ENCODE data around the gene NBEAL2.
A peak's percentile ranks its signal among the peaks of the same experiment; 100 is the strongest.

NBEAL2 gene, protein sequence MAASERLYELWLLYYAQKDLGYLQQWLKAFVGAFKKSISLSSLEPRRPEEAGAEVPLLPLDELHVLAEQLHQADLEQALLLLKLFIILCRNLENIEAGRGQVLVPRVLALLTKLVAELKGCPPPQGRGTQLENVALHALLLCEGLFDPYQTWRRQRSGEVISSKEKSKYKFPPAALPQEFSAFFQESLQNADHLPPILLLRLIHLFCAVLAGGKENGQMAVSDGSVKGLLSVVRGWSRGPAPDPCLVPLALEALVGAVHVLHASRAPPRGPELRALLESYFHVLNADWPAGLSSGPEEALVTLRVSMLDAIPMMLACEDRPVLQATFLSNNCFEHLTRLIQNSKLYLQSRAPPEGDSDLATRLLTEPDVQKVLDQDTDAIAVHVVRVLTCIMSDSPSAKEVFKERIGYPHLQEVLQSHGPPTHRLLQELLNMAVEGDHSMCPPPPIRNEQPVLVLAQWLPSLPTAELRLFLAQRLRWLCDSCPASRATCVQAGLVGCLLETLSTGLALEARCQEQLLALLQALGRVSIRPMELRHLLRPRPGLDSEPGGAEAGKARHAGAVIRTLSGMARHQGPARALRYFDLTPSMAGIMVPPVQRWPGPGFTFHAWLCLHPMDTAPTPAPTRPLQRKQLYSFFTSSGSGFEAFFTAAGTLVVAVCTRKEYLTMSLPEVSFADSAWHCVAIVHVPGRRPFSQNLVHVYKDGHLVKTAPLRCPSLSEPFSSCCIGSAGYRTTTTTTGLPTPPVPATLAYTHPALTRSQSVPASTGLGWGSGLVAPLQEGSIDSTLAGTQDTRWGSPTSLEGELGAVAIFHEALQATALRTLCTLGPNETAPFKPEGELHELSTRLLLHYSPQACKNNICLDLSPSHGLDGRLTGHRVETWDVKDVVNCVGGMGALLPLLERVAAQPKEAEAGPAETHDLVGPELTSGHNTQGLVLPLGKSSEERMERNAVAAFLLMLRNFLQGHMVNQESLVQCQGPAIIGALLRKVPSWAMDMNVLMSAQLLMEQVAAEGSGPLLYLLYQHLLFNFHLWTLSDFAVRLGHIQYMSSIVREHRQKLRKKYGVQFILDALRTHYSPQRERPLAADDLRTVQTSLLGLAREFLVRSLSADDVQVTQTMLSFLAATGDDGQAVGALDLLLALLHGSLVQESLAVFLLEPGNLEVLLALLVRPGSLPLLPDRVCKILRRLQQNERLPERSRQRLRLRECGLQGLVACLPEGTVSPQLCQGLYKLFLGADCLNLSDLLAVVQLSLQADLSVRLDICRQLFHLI (N-terminal part only)

GRCh38 chr3:46978985-46979944 is at the start of gene NBEAL2:
Gene NBEAL2 (plus strand): TSS chr3:46979666. CDS start chr3:46979862, 196 bp downstream.
- no peaks in the 10 kb centered on the region for H3K36me3 ChIP-seq (ENCODE audit: control insufficient read depth, insufficient read depth, low read length)
- H3K4me1 ChIP-seq (ENCODE audit: control insufficient read depth, insufficient read depth, low read length), result peaks cover 27% of the 10 kb centered on the region
- peak within 1 kb of the TSS; percentile 19; the same call in 1 of the 2 replicates for H3K27ac ChIP-seq (ENCODE audit: low read depth, low read length)
- H3K4me3 ChIP-seq (ENCODE audit: low read depth, low read length), result peak within 1 kb of the TSS; percentile 80
- H3K9ac ChIP-seq (ENCODE audit: low read length), result peak within 1 kb of the TSS; percentile 85
- H3K27me3 ChIP-seq (ENCODE audit: control insufficient read depth, insufficient read depth, low read length), result peaks cover 9% of the 10 kb centered on the region; the same call in 1 of the 2 replicates
- no peaks in the 10 kb centered on the region for H3K9me3 ChIP-seq (ENCODE audit: control insufficient read depth, insufficient read depth, low read depth, low read length)

- H3K4me3 ChIP-seq (ENCODE audit: low read depth, low read length), result no peak overlapping the region
- H3K27me3 ChIP-seq (ENCODE audit: control insufficient read depth, insufficient read depth, low read length), result no peaks in the 10 kb centered on the region
- H3K27ac ChIP-seq (ENCODE audit: low read depth, low read length), result no peak overlapping the region; the same call in 1 of the 2 replicates
- no peak overlapping the region for H3K9ac ChIP-seq (ENCODE audit: low read length)
- H3K9me3 ChIP-seq (ENCODE audit: control insufficient read depth, insufficient read depth, low read depth, low read length), result no peaks in the 10 kb centered on the region
- H3K36me3 ChIP-seq (ENCODE audit: control insufficient read depth, insufficient read depth, low read length), result peaks cover 35% of the 10 kb centered on the region
- peaks cover 45% of the 10 kb centered on the region for H3K4me1 ChIP-seq (ENCODE audit: control insufficient read depth, insufficient read depth, low read length)
Observed at GRCh38 chr3:46930166-46930944, 49.1 kb upstream of the NBEAL2 start.

DNA sequence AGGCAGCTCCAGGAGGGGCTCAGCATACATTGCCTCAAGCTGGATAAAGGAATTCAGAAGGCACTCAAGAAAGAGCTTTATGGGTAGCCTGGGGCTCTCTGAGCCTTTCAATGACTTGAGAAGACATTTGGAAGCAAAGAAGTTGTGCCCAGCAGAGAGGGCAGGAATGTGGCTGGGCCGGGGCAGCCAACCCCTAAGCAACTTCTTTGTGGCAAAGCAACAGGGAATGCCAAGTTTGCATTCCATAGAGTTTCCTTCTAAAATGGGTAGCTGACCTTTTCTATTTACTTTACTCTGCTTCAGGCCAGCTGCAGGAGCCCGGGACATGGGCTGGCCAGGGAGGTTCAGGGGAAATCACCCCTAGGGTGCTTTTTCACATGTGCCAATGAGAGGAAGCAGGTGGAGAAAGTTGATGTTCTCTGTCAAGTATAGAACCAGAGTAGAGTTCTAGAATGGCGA is 48.5 kb upstream of the NBEAL2 start:
- Histone ChIP-seq H3K4me1 (ENCODE audit: control insufficient read depth, insufficient read depth, low read length) (peaks cover 49% of the 10 kb centered on the region), H3K27me3 (ENCODE audit: control insufficient read depth, insufficient read depth, low read length) (no peaks in the 10 kb centered on the region), H3K9me3 (ENCODE audit: control insufficient read depth, insufficient read depth, low read depth, low read length) (no peaks in the 10 kb centered on the region), H3K9ac (ENCODE audit: low read length) (no peak overlapping the region), H3K36me3 (ENCODE audit: control insufficient read depth, insufficient read depth, low read length) (peaks cover 31% of the 10 kb centered on the region), H3K27ac (ENCODE audit: low read depth, low read length) (no peak overlapping the region), H3K4me3 (ENCODE audit: low read depth, low read length) (no peak overlapping the region)

- Histone ChIP-seq H3K36me3 (ENCODE audit: control insufficient read depth, insufficient read depth, low read length) (peaks cover 31% of the 10 kb centered on the region), H3K4me1 (ENCODE audit: control insufficient read depth, insufficient read depth, low read length) (peaks cover 54% of the 10 kb centered on the region), H3K9me3 (ENCODE audit: control insufficient read depth, insufficient read depth, low read depth, low read length) (no peaks in the 10 kb centered on the region)
Observed at GRCh38 chr3:46931631-46932331, 47.7 kb upstream of the NBEAL2 start.

DNA sequence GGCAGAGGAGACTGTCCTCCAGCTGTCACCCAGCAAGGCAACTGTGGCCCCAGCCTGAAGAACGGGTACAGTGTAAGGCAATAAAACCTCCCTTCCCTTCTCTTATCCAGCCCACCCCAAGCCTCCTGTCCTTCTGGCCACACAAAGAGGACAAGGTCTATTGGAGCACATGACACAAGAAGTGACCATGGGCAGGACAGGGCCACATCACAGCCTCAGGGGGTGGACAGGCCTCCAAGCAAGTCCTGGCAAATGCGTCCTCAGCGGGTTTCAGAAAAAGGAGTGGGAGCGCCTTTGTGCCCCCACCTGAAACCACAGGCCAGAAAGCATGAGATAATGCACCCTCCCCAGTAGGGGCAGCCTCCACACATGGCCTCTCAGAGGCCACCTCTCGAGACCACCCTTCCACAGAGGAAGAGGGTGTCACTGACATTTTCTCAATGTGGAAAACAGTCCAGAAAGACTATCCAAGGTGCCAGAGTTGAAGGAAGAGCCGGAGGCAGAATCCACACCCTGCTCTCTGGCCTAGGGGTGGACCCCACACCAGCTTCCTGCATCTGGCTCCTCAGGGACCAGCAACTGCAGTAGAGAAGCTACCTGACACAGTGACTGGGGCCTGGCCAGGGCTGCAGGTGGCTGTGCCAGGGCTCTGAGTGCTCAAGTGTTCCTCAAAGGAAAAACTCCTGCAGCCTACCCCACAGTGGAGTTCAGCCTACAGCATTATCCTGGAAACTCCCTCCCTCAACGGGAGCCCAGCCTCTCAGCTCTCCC is 46.8 kb upstream of the NBEAL2 start:
- Histone ChIP-seq H3K4me1 (ENCODE audit: control insufficient read depth, insufficient read depth, low read length) (peaks cover 54% of the 10 kb centered on the region), H3K9me3 (ENCODE audit: control insufficient read depth, insufficient read depth, low read depth, low read length) (no peaks in the 10 kb centered on the region), H3K27me3 (ENCODE audit: control insufficient read depth, insufficient read depth, low read length) (no peaks in the 10 kb centered on the region), H3K36me3 (ENCODE audit: control insufficient read depth, insufficient read depth, low read length) (peaks cover 32% of the 10 kb centered on the region), H3K9ac (ENCODE audit: low read length) (no peak overlapping the region), H3K4me3 (ENCODE audit: low read depth, low read length) (no peak overlapping the region), H3K27ac (ENCODE audit: low read depth, low read length) (no peak overlapping the region)

More at GRCh38 chr3:46931631-46932331, 47.7 kb upstream of the NBEAL2 start:
- H3K9ac ChIP-seq (ENCODE audit: low read length), result no peak overlapping the region
- no peak overlapping the region for H3K4me3 ChIP-seq (ENCODE audit: low read depth, low read length)
- H3K27me3 ChIP-seq (ENCODE audit: control insufficient read depth, insufficient read depth, low read length), result no peaks in the 10 kb centered on the region
- H3K27ac ChIP-seq (ENCODE audit: low read depth, low read length), result no peak overlapping the region

- Histone ChIP-seq H3K36me3 (ENCODE audit: control insufficient read depth, insufficient read depth, low read length) (peaks cover 33% of the 10 kb centered on the region), H3K4me1 (ENCODE audit: control insufficient read depth, insufficient read depth, low read length) (peaks cover 54% of the 10 kb centered on the region), H3K9me3 (ENCODE audit: control insufficient read depth, insufficient read depth, low read depth, low read length) (no peaks in the 10 kb centered on the region), H3K27ac (ENCODE audit: low read depth, low read length) (no peak overlapping the region), H3K27me3 (ENCODE audit: control insufficient read depth, insufficient read depth, low read length) (no peaks in the 10 kb centered on the region), H3K4me3 (ENCODE audit: low read depth, low read length) (no peak overlapping the region), H3K9ac (ENCODE audit: low read length) (no peak overlapping the region)
Observed at GRCh38 chr3:46933261-46933660, 46.2 kb upstream of the NBEAL2 start.

- Histone ChIP-seq H3K27me3 (ENCODE audit: control insufficient read depth, insufficient read depth, low read length) (no peaks in the 10 kb centered on the region), H3K36me3 (ENCODE audit: control insufficient read depth, insufficient read depth, low read length) (peaks cover 41% of the 10 kb centered on the region), H3K4me3 (ENCODE audit: low read depth, low read length) (no peak overlapping the region), H3K4me1 (ENCODE audit: control insufficient read depth, insufficient read depth, low read length) (peaks cover 54% of the 10 kb centered on the region), H3K27ac (ENCODE audit: low read depth, low read length) (peak overlapping the region; percentile 39; the same call in 1 of the 2 replicates), H3K9me3 (ENCODE audit: control insufficient read depth, insufficient read depth, low read depth, low read length) (no peaks in the 10 kb centered on the region), H3K9ac (ENCODE audit: low read length) (no peak overlapping the region)
Observed at GRCh38 chr3:46934072-46934471, 45.4 kb upstream of the NBEAL2 start.

DNA sequence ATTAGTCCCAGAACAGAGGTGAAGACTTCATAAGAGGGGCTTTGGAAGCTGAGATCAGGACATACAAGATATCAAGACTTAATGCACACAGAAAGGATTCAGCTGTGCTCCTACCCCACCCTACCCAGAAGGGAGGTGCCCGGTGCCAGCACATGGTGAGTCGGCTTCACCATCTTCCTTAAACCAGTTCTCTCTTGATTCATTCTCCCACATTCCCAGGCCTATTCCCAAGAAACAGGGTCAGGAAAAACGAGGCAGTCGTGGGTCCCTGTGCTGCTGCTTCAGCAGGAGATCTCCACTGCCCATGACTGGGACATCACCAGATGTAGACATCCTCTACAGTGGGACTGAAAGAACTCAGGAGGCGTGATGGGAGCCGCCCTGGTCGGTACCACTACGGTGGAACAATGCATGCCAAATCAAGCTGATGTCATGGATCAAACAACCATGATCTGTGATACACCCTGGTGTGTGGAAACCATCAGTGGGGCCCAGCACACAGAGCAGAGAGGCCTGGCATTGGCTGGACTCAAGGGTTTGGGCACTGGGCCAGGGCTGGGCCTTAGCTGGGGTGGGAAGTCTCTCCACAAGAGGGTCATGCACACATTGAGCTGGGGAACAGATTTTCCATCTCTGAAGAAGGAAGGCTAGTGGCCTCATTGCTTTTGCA is 44.8 kb upstream of the NBEAL2 start:
- Histone ChIP-seq H3K27ac (ENCODE audit: low read depth, low read length) (peak overlapping the region; percentile 39; the same call in 1 of the 2 replicates), H3K27me3 (ENCODE audit: control insufficient read depth, insufficient read depth, low read length) (no peaks in the 10 kb centered on the region), H3K4me1 (ENCODE audit: control insufficient read depth, insufficient read depth, low read length) (peaks cover 54% of the 10 kb centered on the region), H3K9me3 (ENCODE audit: control insufficient read depth, insufficient read depth, low read depth, low read length) (no peaks in the 10 kb centered on the region), H3K4me3 (ENCODE audit: low read depth, low read length) (no peak overlapping the region), H3K36me3 (ENCODE audit: control insufficient read depth, insufficient read depth, low read length) (peaks cover 47% of the 10 kb centered on the region), H3K9ac (ENCODE audit: low read length) (no peak overlapping the region)
